GM21825 (cell line): ENCODE results near the gene RFC1.
"Not testable (repeated sequence)": the region's sequence is repeated elsewhere in the genome, so short reads cannot be mapped to it uniquely, and the experiment has no call there.

ENCODE experiments used
- ATAC-seq: cut with Tn5 transposase; IDR thresholded peaks from one replicate; pipeline ENCODE4 v1.9.1; 2021; ENCODE audit warnings: mild to moderate bottlenecking, moderate library complexity; ENCODE audit not compliant: unreplicated experiment

Gene RFC1

DNA sequence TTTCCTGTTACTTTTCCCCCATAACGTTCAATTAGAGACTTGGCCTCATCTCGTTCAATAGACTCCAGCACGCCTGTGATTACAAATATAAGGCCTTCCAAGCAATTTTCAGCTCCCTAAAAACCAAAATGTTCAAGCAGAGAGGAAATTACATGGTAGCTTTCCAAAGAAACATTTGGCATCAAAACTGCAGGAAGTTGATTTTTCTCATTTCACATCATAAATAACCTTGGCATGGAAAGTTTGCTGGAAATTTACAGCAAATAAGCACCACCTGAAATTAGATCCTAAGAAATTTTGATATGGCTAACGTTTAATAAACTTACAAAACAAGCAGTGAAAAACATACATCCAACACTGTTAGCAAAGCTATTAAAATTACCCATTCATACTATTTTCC lies 53.3 kb downstream of the RFC1 start:
- ATAC-seq, result no peak

DNA sequence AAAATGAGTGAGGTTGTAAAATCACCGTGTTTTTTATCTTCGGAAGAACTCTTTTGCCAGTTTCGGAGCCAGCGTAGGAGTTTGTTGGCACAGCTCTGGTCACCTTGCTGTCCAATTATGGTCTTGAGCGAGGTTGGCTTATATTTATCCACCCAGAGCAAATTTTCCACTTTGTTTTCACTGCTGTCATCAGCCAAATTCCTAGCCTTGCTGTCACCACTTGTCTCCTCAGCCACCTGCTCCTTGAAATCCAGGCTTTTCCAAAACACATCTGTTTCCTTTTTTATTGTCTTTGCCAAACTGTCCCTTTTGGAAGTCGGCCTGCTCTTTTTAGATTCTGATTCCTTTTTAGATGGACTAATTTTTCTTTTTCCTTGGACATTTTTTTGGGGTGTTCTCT lies 57.6 kb downstream of the RFC1 start:
- ATAC-seq, result no peak

DNA sequence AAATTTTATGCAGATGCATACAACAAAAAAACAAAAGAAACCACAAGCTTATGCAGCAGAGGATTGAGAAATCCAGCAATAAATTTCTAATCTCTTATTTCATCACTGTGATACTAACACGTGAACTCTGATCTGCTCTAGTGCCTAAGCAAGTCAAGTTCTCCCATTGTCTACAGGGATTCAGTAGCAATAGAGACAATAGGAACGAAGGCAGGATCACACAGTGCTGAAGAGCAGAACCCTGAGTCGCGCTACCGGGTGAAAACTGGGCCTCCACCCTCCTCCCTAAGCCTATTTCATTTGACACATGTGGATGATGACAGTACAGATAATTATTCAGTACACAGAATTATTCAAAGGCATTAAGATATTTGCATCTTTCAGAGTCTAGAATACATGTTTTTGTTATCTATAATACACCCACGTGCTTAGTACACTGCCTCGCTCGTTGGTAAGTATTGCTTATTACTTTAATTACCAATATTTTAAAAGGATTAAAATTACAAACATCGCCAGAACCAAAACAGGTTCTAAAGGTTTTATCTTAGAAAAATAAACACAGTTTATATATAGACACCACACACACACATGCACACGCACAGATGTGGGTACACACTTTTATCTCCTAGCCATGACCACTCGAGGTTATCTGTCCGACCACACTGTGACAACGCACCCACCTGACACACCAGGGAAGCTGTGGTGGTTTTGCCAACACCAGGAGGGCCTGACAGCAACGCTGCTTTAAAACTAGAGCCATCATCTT lies 60.1 kb downstream of the RFC1 start:
- no peak for ATAC-seq

DNA sequence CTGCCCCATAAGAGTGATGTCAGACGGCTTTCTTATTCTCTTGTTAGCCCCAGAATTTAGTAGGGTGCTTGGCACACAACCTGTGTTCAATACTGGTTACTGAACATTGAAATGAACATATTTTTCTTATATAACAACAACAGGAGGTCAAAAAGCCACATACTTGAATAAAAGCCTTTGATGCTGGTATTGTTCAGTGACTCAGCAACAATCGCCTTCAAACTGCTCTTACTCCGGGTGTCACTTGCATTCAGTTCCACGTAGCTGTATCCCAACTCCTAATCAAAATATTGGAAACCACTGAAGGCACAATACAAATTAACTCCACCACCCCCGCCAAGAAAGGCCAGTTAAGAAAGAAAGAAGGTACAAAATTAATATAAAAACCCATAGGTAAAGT lies 61.5 kb downstream of the RFC1 start:
- no peak for ATAC-seq

DNA sequence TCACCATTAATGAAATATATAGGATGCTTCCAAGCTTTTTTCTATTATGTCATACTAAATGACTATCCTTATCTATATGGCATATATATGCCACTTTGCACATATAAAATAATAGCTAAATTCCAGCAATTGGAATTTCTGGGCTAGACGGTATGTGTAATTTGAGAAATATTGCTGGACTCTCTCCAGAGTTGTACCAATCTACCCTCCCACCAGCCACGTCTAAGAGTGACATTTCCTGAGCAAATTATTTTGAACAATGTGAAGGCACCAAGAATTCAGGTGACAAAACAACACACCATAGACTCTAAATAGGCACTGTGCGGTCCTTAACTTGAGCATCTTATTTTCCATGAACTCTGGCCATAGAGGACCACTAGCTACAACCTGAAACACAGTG lies 62.3 kb downstream of the RFC1 start:
- no peak for ATAC-seq

DNA sequence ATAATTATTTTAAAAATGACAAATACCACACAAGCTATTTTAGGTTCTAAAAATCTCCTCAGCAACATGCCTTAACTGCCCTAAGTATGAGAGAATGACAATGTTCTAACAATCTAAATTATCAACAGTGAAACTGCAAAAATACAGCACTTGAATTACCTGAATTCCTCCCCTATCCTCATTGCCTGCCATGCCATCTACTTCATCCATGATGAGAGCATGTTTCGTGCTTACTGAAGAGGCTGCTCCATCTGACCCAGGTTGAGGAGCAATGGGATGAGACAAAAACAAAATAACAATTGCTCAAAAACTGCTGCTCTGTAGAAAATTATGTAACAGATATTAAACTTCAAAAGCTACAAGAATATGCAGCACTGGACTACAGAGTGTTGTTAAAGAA lies 63.3 kb downstream of the RFC1 start:
- ATAC-seq, result no peak

DNA sequence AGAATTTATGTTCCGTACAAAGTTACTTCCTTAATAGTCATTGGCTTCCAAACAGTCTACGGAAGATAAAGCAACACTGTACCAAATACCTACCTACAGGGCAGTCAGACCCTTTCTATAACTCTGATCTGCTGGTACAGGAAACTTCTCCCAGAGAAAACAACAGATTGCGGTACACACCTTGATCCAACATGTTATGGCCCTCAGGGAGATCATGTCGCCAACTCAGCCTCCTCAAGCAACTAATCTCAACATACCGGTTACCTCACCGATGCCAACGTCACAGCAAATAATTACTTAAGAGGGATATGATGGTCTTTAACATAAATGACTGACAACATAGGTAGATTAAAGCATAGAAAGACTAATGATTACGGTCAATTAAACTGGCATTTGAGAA lies 70.4 kb downstream of the RFC1 start:
- ATAC-seq, result no peak

DNA sequence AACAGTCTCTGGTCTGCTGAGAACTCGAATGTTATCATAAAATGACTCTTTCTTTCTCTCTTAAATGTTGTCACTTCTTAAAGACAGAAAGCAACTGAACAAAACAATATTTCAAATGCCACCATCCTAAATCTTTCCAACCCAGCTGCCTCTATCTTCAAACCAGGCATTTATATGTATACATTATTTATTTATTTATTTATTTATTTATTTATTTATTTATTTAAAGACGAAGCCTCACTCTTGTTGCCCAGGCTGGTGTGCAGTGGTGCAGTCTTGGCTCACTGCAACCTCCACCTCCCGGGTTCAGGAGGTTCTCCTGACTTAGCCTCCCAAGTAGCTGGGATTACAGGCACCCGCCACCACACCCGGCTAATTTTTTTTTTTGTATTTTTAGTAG lies 73.7 kb downstream of the RFC1 start:
- ATAC-seq, result not testable (repeated sequence)

DNA sequence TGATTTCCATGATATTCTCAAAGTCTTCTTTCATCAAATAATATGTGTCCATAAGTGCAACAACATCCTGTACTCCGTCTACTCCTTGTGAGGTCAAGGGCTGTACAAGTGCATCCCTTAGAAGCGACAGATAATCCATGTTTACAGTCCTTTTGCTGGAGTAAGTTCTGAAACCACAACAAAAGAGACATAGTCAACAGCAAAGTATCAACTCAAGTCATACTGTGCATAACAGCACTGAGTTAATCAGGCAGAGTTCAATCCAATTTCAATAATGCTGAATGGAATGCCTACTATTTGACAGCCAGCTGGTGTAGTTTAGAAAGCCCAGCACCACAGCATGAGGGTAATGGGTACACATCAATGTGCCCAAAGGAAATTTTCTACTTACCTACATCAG lies 74.5 kb downstream of the RFC1 start:
- ATAC-seq, result no peak

DNA sequence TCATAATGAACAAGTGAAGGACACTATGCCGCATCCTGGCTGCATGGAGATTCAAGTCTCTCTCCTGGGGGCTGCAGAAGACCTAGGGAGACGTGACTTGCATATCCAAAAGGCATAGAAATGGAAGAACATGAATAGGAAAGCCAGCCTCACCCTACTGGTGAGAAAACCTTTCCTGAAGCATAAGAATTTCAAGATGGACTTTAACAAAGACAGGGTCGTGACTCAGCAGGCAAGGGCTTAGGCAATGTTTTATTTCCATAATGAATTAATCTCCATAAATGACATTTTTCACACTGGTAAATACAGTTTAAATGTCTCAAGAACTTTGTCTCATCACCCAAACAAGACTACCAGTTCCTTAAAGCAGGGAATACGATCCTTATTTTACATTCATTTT lies 78.9 kb downstream of the RFC1 start:
- no peak for ATAC-seq

DNA sequence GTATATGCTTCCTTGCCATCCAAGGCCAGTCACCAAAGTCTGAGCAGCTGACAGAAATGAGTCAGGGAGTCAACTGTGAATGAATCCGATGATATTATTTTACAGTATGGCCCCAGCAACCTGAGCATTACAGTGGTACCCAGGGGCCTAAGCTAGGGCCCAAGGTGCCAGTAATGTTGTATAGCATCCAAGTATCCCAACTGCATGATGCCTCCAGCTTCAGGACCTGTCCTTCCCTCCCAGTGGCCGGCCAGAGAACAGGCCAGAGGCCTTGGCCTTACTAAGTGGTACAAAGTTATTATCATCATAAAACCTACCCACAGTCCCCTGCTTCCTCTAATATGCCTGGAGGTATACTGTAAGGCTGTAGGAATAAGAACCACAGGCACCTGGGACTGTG lies 79.9 kb downstream of the RFC1 start:
- no peak for ATAC-seq

DNA sequence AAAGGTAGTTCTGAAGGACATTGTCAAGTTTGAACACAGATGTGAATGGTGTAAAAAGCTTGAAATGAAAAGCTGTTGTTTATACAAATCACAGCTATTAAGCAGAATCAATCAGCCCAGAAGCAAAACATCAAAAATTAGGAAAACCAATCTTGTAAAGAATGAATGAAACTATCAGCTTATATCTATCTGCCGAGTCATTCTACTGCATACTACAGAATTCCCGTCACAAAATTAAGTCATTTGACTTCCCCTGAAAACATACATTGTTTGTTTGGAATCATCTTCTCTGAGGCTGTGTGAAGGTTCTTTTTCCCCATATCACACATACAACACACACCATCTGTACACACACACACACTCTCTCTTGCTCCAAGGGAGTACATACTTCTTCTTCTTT lies 80.3 kb downstream of the RFC1 start:
- no peak for ATAC-seq

DNA sequence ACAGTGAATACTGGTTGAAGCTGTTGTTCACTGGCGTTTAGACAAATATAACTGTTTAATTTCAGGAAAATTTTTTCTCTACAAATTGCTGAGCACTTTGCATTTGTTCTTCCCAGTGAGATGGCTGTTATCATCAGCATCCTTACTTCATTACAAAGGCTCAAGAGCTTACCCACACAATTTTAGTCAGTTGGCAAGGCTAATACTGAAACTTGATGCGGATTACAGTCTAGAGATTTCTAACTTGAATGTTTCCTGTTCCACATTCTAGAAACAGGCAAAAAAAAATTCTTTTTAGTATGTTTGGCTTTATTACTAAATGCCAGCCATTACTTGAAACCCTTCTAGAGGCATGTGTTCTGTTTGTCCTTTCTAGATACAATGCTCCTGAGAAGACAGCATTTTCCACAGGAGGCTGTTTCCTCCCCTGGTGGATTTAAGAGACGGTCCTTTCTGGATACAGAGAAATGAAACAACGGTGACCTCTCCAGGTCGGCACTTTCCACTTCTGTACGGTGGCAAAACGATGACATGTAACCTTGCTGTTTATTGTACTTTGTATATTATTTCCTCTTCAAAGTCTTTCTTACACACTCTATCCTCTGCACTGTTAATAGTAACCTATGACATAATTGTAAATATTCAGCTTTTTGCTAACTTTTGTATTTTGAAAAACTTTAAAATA lies 80.9 kb downstream of the RFC1 start:
- ATAC-seq, result no peak

DNA sequence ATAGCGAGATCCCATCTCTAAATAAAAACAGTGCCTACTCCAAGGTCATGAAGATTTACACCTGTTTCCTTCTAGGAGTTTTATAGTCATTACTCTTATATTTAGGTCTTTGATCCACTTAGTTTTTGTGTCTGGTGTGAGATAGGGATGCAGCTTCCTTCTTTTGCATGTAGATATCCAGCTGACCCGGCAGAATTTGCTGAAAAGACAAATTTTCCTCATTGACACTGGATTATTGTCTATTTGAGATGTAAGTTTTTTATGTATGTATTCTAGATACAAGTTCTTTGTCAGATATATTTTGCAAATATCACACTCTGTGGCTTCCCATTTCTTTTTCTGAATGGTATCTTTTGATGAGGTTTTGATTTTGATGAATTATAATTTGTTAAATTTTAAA lies 85.4 kb downstream of the RFC1 start:
- ATAC-seq, result no peak

DNA sequence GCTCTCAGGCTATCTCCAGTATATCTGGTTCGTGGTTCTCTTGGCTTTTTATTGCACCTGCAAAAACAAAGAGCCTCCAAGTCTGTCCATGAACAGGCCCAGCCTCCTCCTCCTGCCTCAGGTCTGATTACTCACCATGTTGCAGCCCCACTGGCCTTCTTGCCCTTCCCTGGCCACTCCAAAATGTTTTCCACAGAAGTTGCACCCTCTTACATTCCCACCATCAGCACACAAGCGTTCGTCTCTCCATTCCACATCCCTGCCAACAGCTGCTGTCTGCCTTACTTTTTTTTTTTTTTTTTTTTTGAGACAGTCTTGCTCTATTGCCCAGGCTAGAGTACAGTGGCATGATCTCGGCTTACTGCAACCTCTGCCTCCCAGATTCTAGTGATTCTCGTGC lies 86.7 kb downstream of the RFC1 start:
- no peak for ATAC-seq

DNA sequence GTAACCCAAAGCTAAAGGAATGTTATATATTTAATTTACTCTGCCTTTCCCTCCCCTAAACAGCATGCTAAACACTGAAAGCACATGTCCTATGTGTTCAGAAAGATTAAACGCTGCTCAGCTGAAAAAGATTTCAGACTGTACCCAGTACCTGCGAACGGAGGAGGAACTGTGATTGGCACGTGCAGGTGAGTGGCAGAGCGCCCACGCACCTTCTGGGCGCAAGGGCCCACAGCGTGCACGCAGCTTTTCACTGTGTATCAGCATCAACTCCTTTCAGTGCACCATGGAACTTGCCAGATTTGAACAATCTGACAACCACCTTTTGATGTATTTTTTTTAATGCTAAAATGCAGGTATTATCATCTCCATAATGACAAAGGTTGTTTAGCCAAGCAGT lies 87.7 kb downstream of the RFC1 start:
- no peak for ATAC-seq

DNA sequence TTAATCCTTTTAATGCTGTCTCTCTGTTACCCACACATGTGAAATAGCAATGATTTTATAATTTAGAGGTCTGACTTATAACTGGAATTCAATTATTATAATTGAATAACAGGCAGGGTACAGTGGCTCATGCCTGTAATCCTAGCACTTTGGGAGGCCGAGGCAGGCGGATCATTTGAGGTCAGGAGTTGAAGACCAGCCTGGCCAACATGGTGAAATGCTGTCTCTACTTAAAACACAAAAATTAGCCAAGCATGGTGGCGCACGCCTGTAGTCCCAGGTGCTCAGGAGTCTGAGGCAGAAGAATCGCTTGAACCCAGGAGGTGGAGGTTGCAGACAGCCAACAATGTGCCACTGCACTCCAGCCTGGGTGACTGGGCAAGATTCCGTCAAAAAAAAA lies 88.5 kb downstream of the RFC1 start:
- not testable (repeated sequence) for ATAC-seq

DNA sequence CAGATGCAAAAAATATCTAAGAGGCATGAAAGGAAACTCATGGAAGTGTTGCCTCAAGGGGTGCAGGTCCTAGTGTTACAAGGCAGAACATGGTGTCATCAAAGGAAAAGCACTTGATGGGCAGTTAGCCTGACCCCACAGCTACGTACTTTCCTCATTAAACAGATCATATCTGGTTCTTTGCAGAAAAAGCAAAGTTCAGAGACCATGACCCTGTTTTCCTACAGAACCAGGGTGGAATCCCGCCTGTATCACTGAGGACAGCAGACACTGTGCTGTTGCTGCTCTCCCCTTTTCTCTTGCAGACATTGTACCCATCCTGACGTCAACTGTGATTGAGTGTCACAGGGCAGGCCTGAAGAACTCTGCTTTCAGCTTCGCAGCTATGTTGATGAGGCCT lies 91.7 kb downstream of the RFC1 start:
- ATAC-seq, result no peak

DNA sequence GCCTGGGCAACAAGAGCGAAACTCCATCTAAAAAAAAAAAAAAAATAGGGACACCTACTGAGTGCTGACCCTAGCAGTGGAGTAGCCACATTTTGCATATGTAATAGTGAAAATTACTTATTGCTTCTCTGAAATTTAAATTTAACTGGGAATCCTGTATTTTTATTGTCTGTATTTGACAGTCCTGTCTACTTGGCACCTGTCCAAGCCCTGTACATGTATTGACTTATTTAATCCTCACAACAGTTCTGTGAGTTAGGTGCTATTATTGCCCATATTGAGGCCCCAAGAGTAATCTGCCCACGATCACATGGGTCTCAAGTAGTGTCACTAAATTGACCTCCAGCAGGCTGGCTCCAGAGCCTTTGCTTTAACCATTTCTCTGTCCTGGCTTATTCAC lies 102.3 kb downstream of the RFC1 start:
- ATAC-seq, result no peak

DNA sequence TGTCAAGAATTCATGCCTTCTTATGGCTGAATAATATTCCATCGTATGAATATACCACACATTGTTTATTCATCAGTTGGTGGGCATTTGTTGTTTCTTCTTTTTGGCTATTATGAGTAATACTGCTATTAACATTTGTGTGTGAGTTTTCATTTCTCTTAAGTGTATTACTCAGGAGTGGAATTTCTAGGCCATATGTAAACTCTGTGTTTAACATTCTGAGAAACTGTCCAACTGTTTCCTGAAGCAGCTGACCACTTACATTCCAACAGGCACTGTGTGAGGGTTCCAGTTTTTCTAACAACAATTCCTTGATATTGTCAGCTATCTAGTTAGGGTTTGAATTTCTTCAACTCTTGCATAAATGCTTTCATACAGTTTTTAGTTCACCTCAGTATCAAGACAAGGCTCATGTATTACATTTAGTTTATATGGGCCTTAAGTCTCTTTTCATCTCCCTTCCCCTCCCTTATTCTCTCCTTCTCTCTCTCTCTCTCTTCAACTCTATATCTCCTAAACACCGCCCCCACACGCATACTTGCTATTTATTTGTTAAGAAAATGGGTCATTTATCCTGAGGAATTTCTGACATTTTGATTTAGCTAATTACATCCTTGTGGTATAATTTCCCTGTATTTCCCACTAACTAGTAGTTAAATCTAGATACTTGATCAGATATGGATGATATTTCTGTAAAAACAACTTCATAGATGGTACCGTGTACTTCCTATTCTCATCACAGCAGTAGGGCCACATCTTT lies 106.4 kb downstream of the RFC1 start:
- ATAC-seq, result no peak

DNA sequence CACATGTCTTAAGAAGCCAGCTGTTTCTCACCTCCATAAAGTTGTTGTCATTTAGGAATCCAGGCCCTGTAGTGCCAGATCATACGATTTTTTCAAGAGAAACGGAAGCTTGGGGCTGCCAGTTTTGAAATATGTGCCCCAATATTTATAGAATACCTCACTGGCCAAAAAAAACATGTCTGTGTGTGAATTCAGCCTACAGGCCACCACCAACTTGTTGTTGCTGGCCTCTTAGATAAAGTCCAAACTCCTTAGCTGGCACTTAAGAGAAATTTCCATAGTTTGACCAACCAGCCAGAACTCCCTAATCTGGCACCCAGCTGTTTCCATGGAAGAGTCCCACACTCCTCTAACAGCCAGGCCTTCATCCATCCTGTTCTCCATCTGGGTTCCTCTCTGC lies 109.7 kb downstream of the RFC1 start:
- ATAC-seq, result no peak

DNA sequence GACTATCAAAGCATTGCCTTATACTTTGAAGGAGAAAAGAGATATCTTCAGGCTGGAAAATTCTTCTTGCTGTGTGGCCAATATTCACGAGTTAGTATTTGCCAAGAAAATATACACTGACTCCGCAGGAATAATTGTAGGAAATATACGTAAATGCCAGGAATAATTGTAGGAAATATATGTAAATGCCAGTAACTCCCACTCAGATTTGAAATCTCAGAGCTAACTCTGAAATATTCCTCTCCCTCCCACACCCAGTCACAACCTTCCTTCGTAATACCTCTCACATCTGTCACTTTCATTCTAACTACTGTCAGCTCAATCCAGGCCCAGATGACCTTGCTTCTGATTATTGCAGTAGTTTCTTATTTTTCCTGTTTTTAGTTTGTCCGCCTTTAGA lies 110.3 kb downstream of the RFC1 start:
- no peak for ATAC-seq
